ENCODE data around the gene POTEF. TPM values are rescaled to one million over a fixed set of nuclear protein-coding genes. Genes with fewer than 3 reads are reported as not detected.
"Not testable (repeated sequence)": the region's sequence is repeated elsewhere in the genome, so short reads cannot be mapped to it uniquely, and the experiment has no call there.

The POTEF gene
- total RNA-seq, 1 donor from 2014 or later = 25.0 TPM

DNA sequence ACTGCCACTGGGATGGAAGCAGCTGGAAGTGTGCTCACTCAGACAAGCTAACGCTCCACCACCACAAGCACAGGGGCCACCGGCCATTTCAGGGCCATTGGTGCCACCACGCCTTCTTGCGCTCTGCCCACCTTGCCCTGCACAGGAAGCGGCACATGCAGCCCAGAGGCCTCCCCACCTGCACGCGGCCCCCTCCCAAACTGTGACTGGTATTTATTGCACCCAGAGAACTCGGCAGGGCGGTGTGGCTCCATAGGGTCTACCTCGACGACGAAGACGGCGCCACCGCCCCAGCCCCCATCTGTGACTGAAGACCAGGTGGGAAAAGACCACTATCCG lies 90.8 kb downstream of the POTEF start:
- H3K9me3 Mint-ChIP-seq; H3K36me3 Mint-ChIP-seq; H3K4me1 Mint-ChIP-seq (ENCODE audit: unreplicated experiment); DNase-seq (ENCODE audit: extremely low spot score, unreplicated experiment); H3K27ac Mint-ChIP-seq; H3K27me3 Mint-ChIP-seq; H3K4me3 Mint-ChIP-seq: not testable (repeated sequence)

DNA sequence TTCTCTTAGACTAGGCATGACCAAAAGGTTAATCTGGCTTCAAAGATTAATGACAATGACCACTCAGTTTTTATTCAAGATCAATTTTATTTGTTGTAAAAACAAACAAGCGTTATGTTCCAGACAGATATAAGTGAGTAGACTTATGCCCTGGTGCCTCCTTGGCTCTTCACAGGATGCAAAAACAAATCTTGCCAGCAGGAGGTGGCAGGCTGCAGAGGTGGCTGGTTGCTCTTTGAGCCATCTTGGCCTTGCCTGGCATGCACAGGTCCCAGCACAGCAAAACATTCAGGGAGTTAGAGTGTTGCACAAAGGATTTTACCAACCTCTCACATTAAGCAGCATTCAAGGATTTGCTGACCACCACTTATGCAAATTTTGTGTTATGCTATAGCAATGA lies 103.1 kb downstream of the POTEF start:
- not testable (repeated sequence) for H3K4me1 Mint-ChIP-seq (ENCODE audit: unreplicated experiment); DNase-seq (ENCODE audit: extremely low spot score, unreplicated experiment); H3K27ac Mint-ChIP-seq; H3K27me3 Mint-ChIP-seq; H3K9me3 Mint-ChIP-seq; H3K4me3 Mint-ChIP-seq
- TF ChIP-seq, protein P1, sequence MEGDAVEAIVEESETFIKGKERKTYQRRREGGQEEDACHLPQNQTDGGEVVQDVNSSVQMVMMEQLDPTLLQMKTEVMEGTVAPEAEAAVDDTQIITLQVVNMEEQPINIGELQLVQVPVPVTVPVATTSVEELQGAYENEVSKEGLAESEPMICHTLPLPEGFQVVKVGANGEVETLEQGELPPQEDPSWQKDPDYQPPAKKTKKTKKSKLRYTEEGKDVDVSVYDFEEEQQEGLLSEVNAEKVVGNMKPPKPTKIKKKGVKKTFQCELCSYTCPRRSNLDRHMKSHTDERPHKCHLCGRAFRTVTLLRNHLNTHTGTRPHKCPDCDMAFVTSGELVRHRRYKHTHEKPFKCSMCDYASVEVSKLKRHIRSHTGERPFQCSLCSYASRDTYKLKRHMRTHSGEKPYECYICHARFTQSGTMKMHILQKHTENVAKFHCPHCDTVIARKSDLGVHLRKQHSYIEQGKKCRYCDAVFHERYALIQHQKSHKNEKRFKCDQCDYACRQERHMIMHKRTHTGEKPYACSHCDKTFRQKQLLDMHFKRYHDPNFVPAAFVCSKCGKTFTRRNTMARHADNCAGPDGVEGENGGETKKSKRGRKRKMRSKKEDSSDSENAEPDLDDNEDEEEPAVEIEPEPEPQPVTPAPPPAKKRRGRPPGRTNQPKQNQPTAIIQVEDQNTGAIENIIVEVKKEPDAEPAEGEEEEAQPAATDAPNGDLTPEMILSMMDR (conservative IDR thresholded peaks at IDR 0.05) = peak; percentile 35
- peaks cover 14% of the 10 kb centered on the region for H3K36me3 Mint-ChIP-seq

Other genes starting within 250 kb of the POTEF start
- gene RAB6C, start 149.6 kb downstream of the POTEF start, total RNA-seq (ENCODE audit: low replicate concordance) = 0.29 and 0.50 TPM in 2 replicates
- 10.3 and 15.4 TPM in 2 replicates for gene CCDC74B, start 15.9 kb upstream of the POTEF start, total RNA-seq (ENCODE audit: low replicate concordance)
- gene SMPD4, start 52.4 kb upstream of the POTEF start, total RNA-seq (ENCODE audit: low replicate concordance) = 77.0 and 79.6 TPM in 2 replicates
- 164 and 224 TPM in 2 replicates for gene MZT2B, start 53.0 kb upstream of the POTEF start, total RNA-seq (ENCODE audit: low replicate concordance)
- gene TUBA3E, start 69.2 kb upstream of the POTEF start, total RNA-seq (ENCODE audit: low replicate concordance) = not detected in 2 replicates
- 53.6 and 67.0 TPM in 2 replicates for gene IMP4, start 213.7 kb upstream of the POTEF start, total RNA-seq (ENCODE audit: low replicate concordance)
- gene PTPN18, start 226.8 kb upstream of the POTEF start, total RNA-seq (ENCODE audit: low replicate concordance) = 35.8 and 37.5 TPM in 2 replicates

All from type B pancreatic cell (in vitro differentiated cells).